Hypothalamus (tissue), 51 donors: ENCODE data around the gene OBSCN.

Experiments used
- DNase-seq, 51 donors: peaks; one replicate each; lab custom pipeline; 2025; lab: John Stamatoyannopoulos, UW

Gene OBSCN

GRCh38 chr1:228302086-228302485, 94.2 kb downstream of the OBSCN start:
- DNase-seq: no peak

- DNase-seq: no peak
Measured at GRCh38 chr1:228303596-228303995, 95.8 kb downstream of the OBSCN start.

DNA sequence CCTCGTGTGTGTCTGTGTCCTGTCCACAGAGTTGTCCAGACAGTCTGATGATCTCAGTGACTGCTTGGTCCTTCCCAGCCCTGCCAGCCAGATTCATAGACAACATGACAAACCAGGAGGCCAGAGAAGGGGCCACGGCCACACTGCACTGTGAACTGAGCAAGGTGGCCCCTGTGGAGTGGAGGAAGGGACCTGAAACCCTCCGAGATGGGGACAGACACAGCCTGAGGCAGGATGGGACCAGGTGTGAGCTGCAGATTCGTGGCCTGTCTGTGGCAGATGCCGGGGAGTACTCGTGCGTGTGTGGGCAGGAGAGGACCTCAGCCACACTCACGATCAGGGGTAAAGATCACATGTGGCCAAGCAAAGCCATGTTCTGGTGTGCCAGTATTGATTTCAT, 96.4 kb downstream of the OBSCN start:
- no peak for DNase-seq

GRCh38 chr1:228304766-228305395, 97.0 kb downstream of the OBSCN start:
- no peak for DNase-seq

DNA sequence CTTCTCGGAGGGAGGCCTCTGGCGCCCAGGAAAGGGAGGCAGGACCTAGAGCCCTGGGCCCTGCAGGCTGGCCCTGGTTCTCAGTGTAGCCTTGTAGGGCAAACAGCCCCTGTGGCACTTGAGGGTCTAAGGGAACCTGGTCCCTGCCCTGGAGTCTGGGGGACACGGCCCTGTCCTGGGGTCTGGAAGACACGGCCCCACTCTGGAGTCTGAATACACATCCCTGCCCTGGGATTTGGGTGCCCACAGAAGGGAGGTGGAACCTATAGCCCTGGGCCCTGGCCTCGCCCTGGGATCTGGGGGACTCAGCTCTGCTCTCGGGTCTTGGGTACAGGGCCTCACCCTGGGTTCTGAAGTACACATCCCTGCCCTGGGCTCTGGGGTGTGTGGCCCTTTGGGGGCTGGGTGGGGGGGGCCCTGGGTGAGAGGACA, 97.9 kb downstream of the OBSCN start:
- DNase-seq: no peak

DNA sequence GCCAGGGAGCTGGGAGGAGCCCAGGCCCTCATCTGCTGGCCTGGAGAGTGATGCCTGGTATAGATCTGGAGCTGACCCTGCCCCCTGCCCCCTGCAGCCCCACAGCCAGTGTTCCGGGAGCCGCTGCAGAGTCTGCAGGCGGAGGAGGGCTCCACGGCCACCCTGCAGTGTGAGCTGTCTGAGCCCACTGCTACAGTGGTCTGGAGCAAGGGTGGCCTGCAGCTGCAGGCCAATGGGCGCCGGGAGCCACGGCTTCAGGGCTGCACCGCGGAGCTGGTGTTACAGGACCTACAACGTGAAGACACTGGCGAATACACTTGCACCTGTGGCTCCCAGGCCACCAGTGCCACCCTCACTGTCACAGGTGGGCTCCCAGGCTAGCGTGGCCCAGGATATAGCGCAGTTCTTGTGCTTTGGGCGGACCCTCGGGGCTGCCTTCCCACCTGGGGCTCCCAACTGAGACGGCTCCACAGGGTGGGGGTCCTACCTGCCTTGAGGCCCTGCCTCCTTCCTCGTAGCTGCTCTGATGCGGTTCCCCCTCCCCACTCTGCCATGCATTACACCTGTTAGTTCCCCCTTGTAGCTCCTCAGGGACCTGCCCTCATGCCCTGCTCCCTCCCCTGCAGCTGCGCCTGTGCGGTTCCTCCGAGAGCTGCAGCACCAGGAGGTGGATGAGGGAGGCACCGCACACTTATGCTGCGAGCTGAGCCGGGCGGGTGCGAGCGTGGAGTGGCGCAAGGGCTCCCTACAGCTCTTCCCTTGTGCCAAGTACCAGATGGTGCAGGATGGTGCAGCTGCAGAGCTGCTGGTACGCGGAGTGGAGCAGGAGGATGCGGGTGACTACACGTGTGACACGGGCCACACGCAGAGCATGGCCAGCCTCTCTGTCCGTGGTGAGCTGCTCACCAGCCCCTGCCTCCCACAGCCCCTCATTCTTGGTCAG, 98.7 kb downstream of the OBSCN start:
- DNase-seq: no peak

- DNase-seq: no peak
Measured at GRCh38 chr1:228307218-228308023, 99.6 kb downstream of the OBSCN start.

DNA sequence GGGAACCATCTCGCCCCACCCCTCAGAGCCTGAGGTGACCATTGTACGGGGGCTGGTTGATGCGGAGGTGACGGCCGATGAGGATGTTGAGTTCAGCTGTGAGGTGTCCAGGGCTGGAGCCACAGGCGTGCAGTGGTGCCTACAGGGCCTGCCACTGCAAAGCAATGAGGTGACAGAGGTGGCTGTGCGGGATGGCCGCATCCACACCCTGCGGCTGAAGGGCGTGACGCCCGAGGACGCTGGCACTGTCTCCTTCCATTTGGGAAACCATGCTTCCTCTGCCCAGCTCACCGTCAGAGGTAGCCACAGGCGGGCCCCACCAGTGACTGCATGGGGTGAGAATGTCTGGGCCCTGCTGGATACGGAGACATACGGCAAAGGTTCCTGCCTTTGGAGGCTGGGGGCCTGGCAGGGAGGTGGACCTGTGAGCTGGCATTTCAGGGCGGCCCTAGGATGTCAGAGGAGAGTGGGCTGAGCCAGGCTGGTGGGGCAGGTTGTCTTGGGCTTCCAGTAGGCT, 100.3 kb downstream of the OBSCN start:
- no peak for DNase-seq

DNA sequence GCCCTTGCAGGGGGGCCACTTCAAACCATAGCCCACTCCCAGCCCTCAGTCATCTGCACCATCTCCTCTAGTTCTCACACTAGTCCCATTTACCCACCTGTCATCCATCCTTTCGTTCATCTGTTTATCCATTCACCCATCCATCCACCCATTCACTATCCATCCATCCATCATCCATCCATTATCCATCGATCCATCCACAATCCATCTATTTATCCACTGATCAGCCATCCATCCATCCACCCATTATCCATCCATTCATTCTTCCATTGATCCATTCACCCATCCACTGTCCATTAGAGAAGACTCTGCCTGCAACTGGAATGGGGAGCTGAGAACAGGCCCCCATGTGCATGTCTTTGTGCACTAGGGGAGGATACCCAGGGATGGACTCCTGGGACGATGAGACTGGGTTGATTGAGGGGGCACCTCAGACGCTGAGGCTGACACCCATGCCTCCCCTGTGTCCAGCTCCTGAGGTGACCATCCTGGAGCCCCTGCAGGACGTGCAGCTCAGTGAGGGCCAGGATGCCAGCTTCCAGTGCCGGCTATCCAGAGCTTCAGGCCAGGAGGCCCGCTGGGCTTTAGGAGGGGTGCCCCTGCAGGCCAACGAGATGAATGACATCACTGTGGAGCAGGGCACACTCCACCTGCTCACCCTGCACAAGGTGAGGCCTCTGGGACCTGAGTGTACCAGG, 100.9 kb downstream of the OBSCN start:
- no peak for DNase-seq

GRCh38 chr1:228309326-228310067, 101.7 kb downstream of the OBSCN start:
- no peak for DNase-seq

GRCh38 chr1:228310162-228310792, 102.4 kb downstream of the OBSCN start:
- no peak for DNase-seq

DNA sequence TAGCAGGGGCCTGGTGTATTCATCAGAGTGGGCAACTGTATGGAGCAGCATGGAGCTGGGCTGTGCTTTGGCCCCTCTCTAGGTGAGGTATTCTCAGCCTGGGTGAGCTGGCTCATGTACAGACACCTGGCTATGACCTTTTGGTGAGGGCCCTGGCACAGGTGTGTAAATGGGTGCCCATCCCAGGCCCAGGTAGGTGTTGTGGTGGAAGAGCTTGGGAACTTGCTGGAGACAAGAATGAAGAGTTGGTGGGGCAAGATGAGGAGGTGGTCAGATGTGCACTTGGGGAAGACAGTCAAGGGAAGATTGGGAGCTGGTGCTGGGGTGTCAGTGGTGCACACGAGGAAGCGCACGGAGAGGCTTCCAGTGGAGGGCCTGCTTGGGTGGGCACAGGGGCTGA, 103.2 kb downstream of the OBSCN start:
- DNase-seq: no peak

GRCh38 chr1:228312136-228312764, 104.4 kb downstream of the OBSCN start:
- no peak for DNase-seq

- no peak for DNase-seq
Measured at GRCh38 chr1:228313536-228314277, 105.9 kb downstream of the OBSCN start.

DNA sequence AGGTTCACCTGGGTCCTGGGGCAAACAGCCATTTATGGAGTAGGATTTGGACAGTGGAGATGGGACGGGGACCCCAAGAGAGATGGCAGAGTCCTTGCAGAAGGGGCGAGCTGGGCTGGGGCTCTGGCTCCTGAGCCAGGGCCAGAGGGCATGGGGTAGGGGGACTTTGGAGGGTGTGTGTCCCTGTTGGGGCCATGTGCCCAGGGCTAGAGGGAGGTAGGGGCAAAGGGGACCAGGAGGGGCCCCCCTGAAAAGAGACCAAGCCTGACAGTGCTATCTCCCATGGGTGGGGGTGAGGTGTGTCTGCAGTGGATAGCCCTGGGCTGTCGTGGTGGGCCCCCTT, 106.4 kb downstream of the OBSCN start:
- DNase-seq: no peak

GRCh38 chr1:228314658-228315483, 107.0 kb downstream of the OBSCN start:
- no peak for DNase-seq

GRCh38 chr1:228315484-228315944, 107.7 kb downstream of the OBSCN start:
- no peak for DNase-seq
